Transverse colon (tissue), 4 donors: ENCODE measurements around the gene THBS1. TPM values are rescaled to one million over a fixed set of nuclear protein-coding genes. Genes with fewer than 3 reads are reported as not detected.
A peak's percentile ranks its signal among the peaks of the same experiment; 100 is the strongest.

Source experiments
- DNase-seq: peaks from one replicate; pipeline ENCODE4 v3.0.0-alpha.2; 2019
- H3K27ac ChIP-seq, 4 donors: fragments of 200-600 bp; sonication (generic); 2 replicates each; pipeline ENCODE4 v1.5.1; 2016 to 2018; ENCODE audit warnings: inconsistent platforms in 4 of 4
- H3K27me3 ChIP-seq: fragments of 200-600 bp; sonication (generic); 2 replicates; pipeline ENCODE4 v1.5.1; 2017; ENCODE audit warnings: inconsistent platforms
- H3K36me3 ChIP-seq, 4 donors: fragments of 200-600 bp; sonication (generic); 2 replicates each; pipeline ENCODE4 v1.5.1; 2017 to 2019; ENCODE audit warnings: inconsistent platforms in 4 of 4
- H3K4me1 ChIP-seq, 4 donors: fragments of 200-600 bp; sonication (generic); 2 replicates each; pipeline ENCODE4 v1.5.1; 2017 to 2020; ENCODE audit warnings: inconsistent platforms in 4 of 4
- H3K4me3 ChIP-seq, 4 donors: fragments of 200-600 bp; sonication (generic); 1 replicate in 1 of 4; 2 replicates in 3 of 4; pipeline versions ENCODE4 v1.5.1 to v1.6.1; 2017 to 2019; ENCODE audit warnings: inconsistent platforms in 4 of 4
- H3K9me3 ChIP-seq, 2 donors: fragments of 200-600 bp; sonication (generic); 2 replicates each; pipeline ENCODE4 v1.5.1; 2017 to 2019; ENCODE audit warnings: inconsistent platforms in 2 of 2
- EP300 ChIP-seq: sonication (generic); formaldehyde crosslinking; IDR thresholded peaks from one replicate; pipeline ENCODE4 v1.6.1; 2017; ENCODE audit warnings: antibody characterized with exemption, low read depth
- POLR2A ChIP-seq: fragments of 450-650 bp; IDR thresholded peaks from one replicate; pipeline ENCODE4 v1.6.1; 2016; ENCODE audit warnings: antibody characterized with exemption, mild to moderate bottlenecking, moderate library complexity
- POLR2AphosphoS5 ChIP-seq, 3 donors: sonication (generic); formaldehyde crosslinking; IDR thresholded peaks; one replicate each; pipeline ENCODE4 v1.6.1; 2016; ENCODE audit warnings: antibody characterized with exemption in 3 of 3
- WGBS, 2 donors: methylation state at CpG; one replicate each; pipeline ENCODE4 v1.1.5; 2018; ENCODE audit warnings: low coverage in 1 of 2; 5-methylcytosine and 5-hydroxymethylcytosine counted together
- in situ Hi-C, 4 donors: fragments of 200-750 bp; cut with MboI; loops; one replicate each; pipeline versions ENCODE4 v1.15.0 to v1.15.1; 2017; ENCODE audit warnings: low sequenced_read_pairs in 3 of 4, low pct_ligation_motif_present in 1 of 4, low pct_unique_long_range_greater_than_20kb in 1 of 4
- intact Hi-C: fragments of 100-400 bp; cut with DNase I; formaldehyde crosslinking; loops from one replicate; pipeline ENCODE4 v1.15.1; 2023; ENCODE audit warnings: low total_unique reads
- total RNA-seq, 4 donors: library from RNA; depleted of rRNA; stranded (reverse); fragments of >200 nt; gene quantifications; one replicate each; pipeline ENCODE4 v1.1.0, GENCODE V29; 2016
- TF ChIP-seq, protein P1 (sequence below), 5 experiments: fragments of 200-600 bp in 3 of 5; fragments of 450-650 bp in 2 of 5; sonication (generic) in 3 of 5; IDR thresholded peaks; 1 replicate in 2 of 5; 2 replicates in 3 of 5; pipeline ENCODE4 v1.5.1; 2016 to 2017; ENCODE audit warnings: antibody characterized with exemption in 5 of 5, inconsistent platforms in 3 of 5, mild to moderate bottlenecking in 2 of 5, moderate library complexity in 1 of 5

The THBS1 gene
- total RNA-seq, 4 donors from 2014 or later: 197 to 753 (median 410) TPM

DNA sequence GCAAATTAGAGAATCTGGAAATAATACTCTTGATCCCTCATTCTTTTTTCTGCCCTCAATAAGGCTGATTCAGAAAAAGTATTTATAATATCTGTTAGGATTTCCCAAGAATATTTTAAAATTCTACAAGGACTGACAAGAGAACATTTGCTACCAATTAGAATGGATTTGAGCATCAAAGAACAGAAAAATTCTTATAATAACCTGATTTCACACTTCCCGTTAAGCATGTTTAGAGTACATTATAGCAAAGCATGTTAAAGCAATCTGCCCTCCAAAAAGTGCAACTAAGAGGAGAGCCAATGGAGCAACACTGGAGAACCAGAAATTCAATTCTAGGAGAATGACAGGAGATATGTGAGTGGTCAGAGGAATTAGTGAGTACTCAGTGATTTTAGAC, 57.2 kb downstream of the THBS1 start:
- Histone ChIP-seq H3K27me3 (no peaks in the 10 kb centered on the region), H3K36me3 (no peaks in the 10 kb centered on the region), H3K4me3 (no peak overlapping the region), H3K27ac (no peak overlapping the region), H3K4me1 (peaks cover 13 to 50% (median 25%) of the 10 kb centered on the region in 4 donors), H3K9me3 (no peaks in the 10 kb centered on the region)
- in situ Hi-C loops (no loop called here), intact Hi-C loops (no loop called here)
- DNase-seq: no peak
- no peak for TF ChIP-seq EP300
- no peak for TF ChIP-seq POLR2AphosphoS5 (IDR thresholded peaks at IDR 0.05)
- TF ChIP-seq, protein P1, sequence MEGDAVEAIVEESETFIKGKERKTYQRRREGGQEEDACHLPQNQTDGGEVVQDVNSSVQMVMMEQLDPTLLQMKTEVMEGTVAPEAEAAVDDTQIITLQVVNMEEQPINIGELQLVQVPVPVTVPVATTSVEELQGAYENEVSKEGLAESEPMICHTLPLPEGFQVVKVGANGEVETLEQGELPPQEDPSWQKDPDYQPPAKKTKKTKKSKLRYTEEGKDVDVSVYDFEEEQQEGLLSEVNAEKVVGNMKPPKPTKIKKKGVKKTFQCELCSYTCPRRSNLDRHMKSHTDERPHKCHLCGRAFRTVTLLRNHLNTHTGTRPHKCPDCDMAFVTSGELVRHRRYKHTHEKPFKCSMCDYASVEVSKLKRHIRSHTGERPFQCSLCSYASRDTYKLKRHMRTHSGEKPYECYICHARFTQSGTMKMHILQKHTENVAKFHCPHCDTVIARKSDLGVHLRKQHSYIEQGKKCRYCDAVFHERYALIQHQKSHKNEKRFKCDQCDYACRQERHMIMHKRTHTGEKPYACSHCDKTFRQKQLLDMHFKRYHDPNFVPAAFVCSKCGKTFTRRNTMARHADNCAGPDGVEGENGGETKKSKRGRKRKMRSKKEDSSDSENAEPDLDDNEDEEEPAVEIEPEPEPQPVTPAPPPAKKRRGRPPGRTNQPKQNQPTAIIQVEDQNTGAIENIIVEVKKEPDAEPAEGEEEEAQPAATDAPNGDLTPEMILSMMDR (IDR thresholded peaks at IDR 0.05): no peak
- no peak for TF ChIP-seq POLR2A
- WGBS, 2 donors: 91 to 100% methylated on average over 1 of the region's 1 CpG

DNA sequence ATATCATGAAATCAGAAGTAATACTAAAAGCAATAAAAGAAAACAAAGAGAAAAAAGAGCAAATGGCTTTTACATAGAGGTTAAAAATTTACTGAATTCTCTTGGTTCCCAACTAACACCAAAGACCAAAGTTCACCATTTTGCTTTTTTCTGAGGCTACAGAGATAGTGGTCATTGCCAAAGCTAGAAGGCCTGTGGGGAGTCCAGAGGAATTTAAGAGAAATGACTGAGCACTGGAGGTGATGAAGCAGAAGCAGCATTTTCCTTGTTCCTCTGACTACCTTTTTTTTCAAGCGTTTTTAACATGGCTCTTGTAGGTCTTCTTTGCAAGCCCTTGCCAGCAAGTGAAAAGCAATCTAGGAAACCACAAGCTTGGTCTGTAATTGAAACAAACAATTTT, 58.2 kb downstream of the THBS1 start:
- no peak for DNase-seq

DNA sequence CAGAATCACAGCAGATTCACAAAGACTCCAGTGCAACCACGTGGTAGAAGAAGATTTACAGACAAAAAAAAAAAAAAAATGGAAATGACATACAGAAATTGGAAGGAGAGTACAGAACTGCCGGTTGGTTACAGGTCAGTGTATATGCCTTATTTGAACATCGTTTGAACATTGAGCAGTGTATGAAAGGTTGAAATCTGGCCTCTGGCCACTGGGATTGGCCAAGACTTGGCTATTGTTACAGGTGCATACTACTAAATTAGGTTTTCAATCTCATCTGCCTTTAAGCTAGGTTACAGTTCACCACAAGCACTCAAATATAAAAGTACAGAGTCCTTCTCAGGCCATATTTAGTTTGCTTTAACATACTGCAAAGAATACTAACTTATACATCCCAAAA, 59.8 kb downstream of the THBS1 start:
- 35 to 43% methylated on average over 3 of the region's 3 CpGs for WGBS, 2 donors
- peak; percentile 71 for DNase-seq
- Histone ChIP-seq H3K27me3 (no peaks in the 10 kb centered on the region), H3K4me1 (peaks cover 13 to 74% (median 38%) of the 10 kb centered on the region in 4 donors), H3K36me3 (no peaks in the 10 kb centered on the region), H3K4me3 (no peak overlapping the region), H3K27ac (peak overlapping the region; percentile 68 to 81 (median 76)), H3K9me3 (no peaks in the 10 kb centered on the region)
- intact Hi-C loops: no loop called here
- no peak for TF ChIP-seq POLR2AphosphoS5 (IDR thresholded peaks at IDR 0.05)
- TF ChIP-seq, protein P1 (IDR thresholded peaks at IDR 0.05): no peak
- no peak for TF ChIP-seq EP300
- no peak for TF ChIP-seq POLR2A
- in situ Hi-C loops: no loop called here

More for the DNA sequence above, 58.2 kb downstream of the THBS1 start:
- no peaks in the 10 kb centered on the region for H3K27me3 ChIP-seq
- TF ChIP-seq POLR2A (no peak), EP300 (no peak), POLR2AphosphoS5 (IDR thresholded peaks at IDR 0.05) (no peak)
- TF ChIP-seq, protein P1 (IDR thresholded peaks at IDR 0.05): no peak
- H3K27ac ChIP-seq: peak overlapping the region in 2 of 4 donors; percentile 77 to 81
- WGBS, 2 donors: 83 to 94% methylated on average over 1 of the region's 1 CpG
- H3K4me3 ChIP-seq: no peak overlapping the region
- H3K9me3 ChIP-seq: no peaks in the 10 kb centered on the region
- in situ Hi-C loops (no loop called here), intact Hi-C loops (no loop called here)
- H3K4me1 ChIP-seq: peaks cover 13 to 60% (median 29%) of the 10 kb centered on the region in 4 donors
- H3K36me3 ChIP-seq: no peaks in the 10 kb centered on the region

DNA sequence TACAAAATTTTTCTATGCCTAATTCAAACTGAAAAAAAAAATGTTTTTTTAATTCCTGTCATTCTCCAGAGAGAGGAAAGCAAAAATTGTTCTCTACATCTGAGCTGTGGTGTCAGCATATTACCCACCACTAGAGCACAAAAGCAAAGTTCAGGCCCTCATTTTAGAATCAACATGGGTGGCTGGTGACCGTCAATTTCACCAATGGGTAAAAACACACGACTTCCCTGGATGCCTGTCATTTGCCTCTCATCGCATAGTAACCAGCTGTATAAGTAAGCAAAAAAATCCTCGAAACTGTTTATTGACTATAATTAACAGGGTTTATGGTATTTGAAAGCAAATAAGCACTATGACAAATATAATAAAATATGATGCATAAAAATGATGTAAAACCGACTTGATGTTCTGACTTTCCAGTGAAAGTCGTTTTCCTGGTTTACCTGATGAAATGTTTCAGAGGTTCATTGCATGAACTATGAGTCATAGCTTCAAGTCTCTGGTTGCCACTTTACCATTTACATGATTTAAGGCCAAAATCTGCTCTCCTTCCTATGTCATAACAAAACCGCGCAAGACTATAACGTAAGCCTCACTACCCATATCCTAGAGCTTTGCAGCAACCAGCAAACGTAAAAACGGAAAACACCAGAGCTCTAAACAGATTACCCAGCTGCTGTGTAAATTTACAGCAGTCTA, 60.5 kb downstream of the THBS1 start:
- intact Hi-C loops: no loop called here
- peak; percentile 54 for DNase-seq
- no peaks in the 10 kb centered on the region for H3K27me3 ChIP-seq

More for the DNA sequence above, 60.5 kb downstream of the THBS1 start:
- WGBS, 2 donors: 30 to 39% methylated on average over 11 of the region's 11 CpGs
- H3K9me3 ChIP-seq: no peaks in the 10 kb centered on the region
- TF ChIP-seq EP300 (no peak), POLR2AphosphoS5 (IDR thresholded peaks at IDR 0.05) (peak in 2 of 3 donors; percentile 31 to 33), POLR2A (no peak)
- TF ChIP-seq, protein P1 (IDR thresholded peaks at IDR 0.05): peak in 4 of 5 experiments; percentile 33 to 92 (median 64)
- no peaks in the 10 kb centered on the region for H3K36me3 ChIP-seq
- H3K27ac ChIP-seq: peak overlapping the region; percentile 68 to 81 (median 76)
- in situ Hi-C loops: no loop called here
- no peak overlapping the region for H3K4me3 ChIP-seq
- H3K4me1 ChIP-seq: peaks cover 13 to 74% (median 38%) of the 10 kb centered on the region in 4 donors
